Keratinocyte (primary cell): ENCODE measurements around the gene GRAMD1A. TPM values are rescaled to one million over a fixed set of nuclear protein-coding genes. Genes with fewer than 3 reads are reported as not detected.

Experiments
- DNase-seq: peaks from one replicate; pipeline ENCODE4 v3.0.0-alpha.2; 2011; ENCODE audit warnings: low read depth, missing footprints, low spot score
- FAIRE-seq: peaks from 2 replicates; lab custom pipeline; 2011; peaks lifted over from hg19 to GRCh38; lab: Jason Lieb, UNC
- H2AFZ ChIP-seq: 2 replicates; pipeline ENCODE4 v1.6.0; 2012; ENCODE audit warnings: low read length, control low read depth, inconsistent platforms; ENCODE audit not compliant: control insufficient read depth
- H3K27ac ChIP-seq: 2 replicates; pipeline ENCODE4 v1.5.1; 2011; ENCODE audit warnings: low read length; ENCODE audit not compliant: control insufficient read depth, insufficient read depth
- H3K27me3 ChIP-seq: 3 replicates; pipeline ENCODE4 v1.6.0; 2011; ENCODE audit warnings: low read length; ENCODE audit not compliant: control insufficient read depth, insufficient read depth; ENCODE audit errors: extremely low read depth
- H3K36me3 ChIP-seq, 2 experiments: 2 replicates in 1 of 2; 3 replicates in 1 of 2; pipeline ENCODE4 v1.5.1; 2011; ENCODE audit warnings: low read length in 2 of 2, mild to moderate bottlenecking in 1 of 2; ENCODE audit not compliant: control insufficient read depth in 2 of 2, insufficient read depth in 2 of 2; ENCODE audit errors: extremely low read depth in 1 of 2
- H3K4me1 ChIP-seq: 3 replicates; pipeline ENCODE4 v1.5.1; 2011; ENCODE audit warnings: low read length; ENCODE audit not compliant: control insufficient read depth, insufficient read depth; ENCODE audit errors: extremely low read depth
- H3K4me2 ChIP-seq: 3 replicates; pipeline ENCODE4 v1.6.0; 2011; ENCODE audit warnings: low read depth, low read length; ENCODE audit not compliant: control insufficient read depth, insufficient read depth; ENCODE audit errors: extremely low read depth
- H3K4me3 ChIP-seq, 3 experiments: fragments of 200-600 bp in 1 of 3; sonication (generic) in 1 of 3; 2 replicates in 2 of 3; 3 replicates in 1 of 3; pipeline ENCODE4 v1.5.1; 2011 to 2016; ENCODE audit warnings: low read length in 3 of 3, mild to moderate bottlenecking in 3 of 3, control low read depth in 2 of 3, inconsistent platforms in 1 of 3, low read depth in 1 of 3, mixed read lengths in 1 of 3, mixed run types in 1 of 3, moderate library complexity in 1 of 3; ENCODE audit not compliant: control insufficient read depth in 2 of 3, insufficient read depth in 2 of 3; ENCODE audit errors: extremely low read depth in 1 of 3
- H3K79me2 ChIP-seq: 2 replicates; pipeline ENCODE4 v1.6.0; 2012; ENCODE audit warnings: low read length; ENCODE audit not compliant: control insufficient read depth, insufficient read depth
- H3K9ac ChIP-seq: 3 replicates; pipeline ENCODE4 v1.6.0; 2011; ENCODE audit warnings: low read length; ENCODE audit not compliant: control insufficient read depth, insufficient read depth; ENCODE audit errors: extremely low read depth
- H3K9me1 ChIP-seq: 3 replicates; pipeline ENCODE4 v1.6.0; 2011; ENCODE audit warnings: low read length; ENCODE audit not compliant: control insufficient read depth, insufficient read depth; ENCODE audit errors: extremely low read depth
- H3K9me3 ChIP-seq: 2 replicates; pipeline ENCODE4 v1.5.1; 2012; ENCODE audit warnings: low read depth, low read length; ENCODE audit not compliant: control insufficient read depth
- H4K20me1 ChIP-seq: 3 replicates; pipeline ENCODE4 v1.6.0; 2011; ENCODE audit warnings: low read length; ENCODE audit not compliant: control insufficient read depth, insufficient read depth; ENCODE audit errors: extremely low read depth
- EZH2 ChIP-seq: IDR thresholded peaks from one replicate; pipeline ENCODE4 v1.6.1; 2012; ENCODE audit warnings: inconsistent platforms, mild to moderate bottlenecking, low read length, moderate library complexity
- dilution Hi-C: fragments of 300-500 bp; cut with MboI; formaldehyde crosslinking; loops from one replicate; pipeline ENCODE4 v1.7.0; 2020; ENCODE audit warnings: low sequenced_read_pairs; ENCODE audit not compliant: extremely low pct_ligation_motif_present
- polyA plus RNA-seq, 5 experiments: library from polyadenylated mRNA; depleted of rRNA in 3 of 5; stranded (reverse) in 3 of 5; stranded (forward) in 1 of 5; unstranded in 1 of 5; fragments of >200 nt; gene quantifications; 1 replicate in 1 of 5; 2 replicates in 3 of 5; 3 replicates in 1 of 5; pipeline versions ENCODE4 v1.2.1 to v1.2.3, GENCODE V29; 2011 to 2012; ENCODE audit warnings: missing spikeins in 2 of 5, low read depth in 1 of 5, low replicate concordance in 1 of 5
- TF ChIP-seq, protein P1 (sequence below), 3 experiments: IDR thresholded peaks in 1 of 3; conservative IDR thresholded peaks in 1 of 3; optimal IDR thresholded peaks in 1 of 3; 2 replicates in 2 of 3; 3 replicates in 1 of 3; pipeline versions ENCODE3 to v1.5.1; 2011; ENCODE audit warnings: low read length in 3 of 3, mild to moderate bottlenecking in 3 of 3, moderate library complexity in 2 of 3, control low read depth in 1 of 3, inconsistent platforms in 1 of 3; ENCODE audit not compliant: insufficient read depth in 2 of 3; ENCODE audit errors: extremely low read depth in 1 of 3

The GRAMD1A gene
- polyA plus RNA-seq, 1 donor (not counting 4 experiments of a cell fraction or from before 2014, with no cell fraction given): 24.6 TPM

DNA sequence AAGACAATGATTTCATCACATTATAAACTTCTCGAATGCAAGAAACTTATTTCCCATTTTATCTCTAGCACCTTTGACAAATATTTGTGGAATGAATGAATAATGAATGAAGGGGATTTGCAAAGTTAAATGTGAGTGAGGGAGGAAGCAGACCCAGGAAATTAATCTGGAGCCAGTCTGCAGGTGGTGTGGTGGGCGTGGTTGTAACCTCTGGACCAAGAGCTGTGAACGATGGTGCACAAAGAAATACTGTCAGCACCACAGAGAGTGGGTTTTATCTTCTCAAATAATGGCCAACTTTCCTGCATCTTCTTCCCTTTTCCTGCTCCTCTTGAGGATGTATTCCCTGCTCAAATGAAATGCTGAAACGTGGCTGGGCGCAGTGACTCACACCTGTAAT lies 25.1 kb upstream of the GRAMD1A start:
- DNase-seq (no peak), FAIRE-seq (no peak)
- Histone ChIP-seq H3K79me2 (no peaks in the 10 kb centered on the region), H4K20me1 (no peaks in the 10 kb centered on the region), H3K9ac (no peak overlapping the region), H3K4me3 (no peak overlapping the region), H3K27ac (no peak overlapping the region), H3K36me3 (no peaks in the 10 kb centered on the region), H3K27me3 (peaks cover 5% of the 10 kb centered on the region), H3K9me1 (no peaks in the 10 kb centered on the region), H3K4me2 (no peak overlapping the region), H2AFZ (no peak overlapping the region), H3K4me1 (no peaks in the 10 kb centered on the region), H3K9me3 (peaks cover 5% of the 10 kb centered on the region)
- TF ChIP-seq, protein P1, sequence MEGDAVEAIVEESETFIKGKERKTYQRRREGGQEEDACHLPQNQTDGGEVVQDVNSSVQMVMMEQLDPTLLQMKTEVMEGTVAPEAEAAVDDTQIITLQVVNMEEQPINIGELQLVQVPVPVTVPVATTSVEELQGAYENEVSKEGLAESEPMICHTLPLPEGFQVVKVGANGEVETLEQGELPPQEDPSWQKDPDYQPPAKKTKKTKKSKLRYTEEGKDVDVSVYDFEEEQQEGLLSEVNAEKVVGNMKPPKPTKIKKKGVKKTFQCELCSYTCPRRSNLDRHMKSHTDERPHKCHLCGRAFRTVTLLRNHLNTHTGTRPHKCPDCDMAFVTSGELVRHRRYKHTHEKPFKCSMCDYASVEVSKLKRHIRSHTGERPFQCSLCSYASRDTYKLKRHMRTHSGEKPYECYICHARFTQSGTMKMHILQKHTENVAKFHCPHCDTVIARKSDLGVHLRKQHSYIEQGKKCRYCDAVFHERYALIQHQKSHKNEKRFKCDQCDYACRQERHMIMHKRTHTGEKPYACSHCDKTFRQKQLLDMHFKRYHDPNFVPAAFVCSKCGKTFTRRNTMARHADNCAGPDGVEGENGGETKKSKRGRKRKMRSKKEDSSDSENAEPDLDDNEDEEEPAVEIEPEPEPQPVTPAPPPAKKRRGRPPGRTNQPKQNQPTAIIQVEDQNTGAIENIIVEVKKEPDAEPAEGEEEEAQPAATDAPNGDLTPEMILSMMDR (optimal IDR thresholded peaks at IDR 0.05 in 1 of 3, IDR thresholded peaks at IDR 0.05 in 1 of 3, conservative IDR thresholded peaks at IDR 0.05 in 1 of 3; ENCODE audit: extremely low read depth in 1 of 3, insufficient read depth in 2 of 3, low read length in 3 of 3): no peak
- no peak for TF ChIP-seq EZH2
- dilution Hi-C loops: no loop called here

DNA sequence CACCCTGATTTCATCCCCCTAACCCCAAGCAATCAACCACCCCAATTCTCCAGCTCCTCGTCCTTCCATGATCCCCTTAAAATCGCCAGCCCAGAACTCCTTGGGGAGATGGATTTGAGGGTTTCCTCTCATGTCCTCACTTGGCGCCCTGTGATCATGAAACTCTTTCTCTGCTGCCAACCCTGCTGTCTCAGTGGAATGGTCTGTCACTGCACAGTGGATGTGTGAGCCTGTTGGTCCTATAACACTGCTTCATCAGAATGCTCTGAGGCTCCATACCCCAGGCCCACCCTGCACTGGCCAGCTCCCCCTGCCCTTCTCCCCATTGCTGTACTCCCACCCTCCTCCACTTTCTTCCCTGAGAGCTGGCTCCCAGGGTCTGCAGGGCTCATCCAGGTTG lies 23.5 kb upstream of the GRAMD1A start:
- no peaks in the 10 kb centered on the region for H3K36me3 ChIP-seq
- no peaks in the 10 kb centered on the region for H4K20me1 ChIP-seq
- H3K4me3 ChIP-seq: no peak overlapping the region
- TF ChIP-seq, protein P1 (optimal IDR thresholded peaks at IDR 0.05 in 1 of 3, IDR thresholded peaks at IDR 0.05 in 1 of 3, conservative IDR thresholded peaks at IDR 0.05 in 1 of 3; ENCODE audit: extremely low read depth in 1 of 3, insufficient read depth in 2 of 3, low read length in 3 of 3): no peak
- no peak for TF ChIP-seq EZH2
- H3K4me2 ChIP-seq: no peak overlapping the region
- dilution Hi-C loops: no loop called here
- no peak overlapping the region for H2AFZ ChIP-seq
- no peaks in the 10 kb centered on the region for H3K9me1 ChIP-seq
- H3K4me1 ChIP-seq: no peaks in the 10 kb centered on the region
- FAIRE-seq (no peak), DNase-seq (no peak)
- no peak overlapping the region for H3K9ac ChIP-seq
- H3K27me3 ChIP-seq: peaks cover 5% of the 10 kb centered on the region
- peaks cover 5% of the 10 kb centered on the region for H3K9me3 ChIP-seq
- no peaks in the 10 kb centered on the region for H3K79me2 ChIP-seq
- no peak overlapping the region for H3K27ac ChIP-seq
